GM19395 (cell line): Measurements from ENCODE around the gene HS6ST3.

Experiments
- ATAC-seq: cut with Tn5 transposase; IDR thresholded peaks from one replicate; pipeline ENCODE4 v1.9.1; 2021; ENCODE audit warnings: mild to moderate bottlenecking, moderate library complexity; ENCODE audit not compliant: unreplicated experiment

The HS6ST3 gene

DNA sequence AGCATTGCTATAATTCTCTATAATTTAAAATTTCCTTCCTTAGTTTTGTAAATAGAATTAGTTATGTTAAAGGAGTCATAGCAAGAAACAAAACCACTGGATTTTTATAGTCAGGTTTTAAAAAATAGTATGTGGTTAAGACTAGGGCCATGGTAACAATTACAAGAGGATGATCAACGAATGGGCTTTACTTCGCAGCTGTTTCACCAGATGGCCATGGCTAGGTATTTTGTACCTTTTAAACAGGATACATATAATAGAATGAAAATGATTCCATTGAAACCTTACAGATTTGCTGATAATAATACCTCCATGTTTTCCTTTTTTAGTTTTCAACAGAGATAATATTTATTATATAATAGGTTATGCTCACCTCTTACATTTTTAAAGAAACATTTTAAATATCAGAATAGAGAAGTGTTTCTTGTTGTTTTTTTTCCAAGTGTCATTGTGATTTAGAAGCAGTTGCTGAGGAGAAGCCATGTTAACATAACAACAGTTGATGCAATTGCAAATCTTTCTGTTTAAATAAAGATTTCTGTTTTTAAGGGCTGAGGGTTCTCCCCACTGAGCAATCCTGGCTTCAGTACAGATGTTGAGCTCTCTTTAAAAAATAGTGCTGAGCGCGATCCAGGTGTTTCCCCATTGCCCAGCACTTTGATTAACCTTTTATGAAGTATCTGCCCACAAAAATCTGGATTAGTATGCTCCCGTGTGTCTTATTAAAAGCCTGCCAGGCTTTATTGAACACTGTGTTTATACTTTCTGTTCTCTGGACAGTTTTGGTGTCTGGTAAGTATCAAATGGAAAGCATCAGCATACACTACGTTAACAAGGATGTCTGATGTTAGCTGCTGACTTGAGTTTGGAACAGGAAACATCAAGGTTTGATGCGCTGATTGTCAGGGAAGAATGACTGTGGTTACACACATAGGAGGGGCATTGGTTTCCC lies 205.3 kb downstream of the HS6ST3 start:
- no peak for ATAC-seq

DNA sequence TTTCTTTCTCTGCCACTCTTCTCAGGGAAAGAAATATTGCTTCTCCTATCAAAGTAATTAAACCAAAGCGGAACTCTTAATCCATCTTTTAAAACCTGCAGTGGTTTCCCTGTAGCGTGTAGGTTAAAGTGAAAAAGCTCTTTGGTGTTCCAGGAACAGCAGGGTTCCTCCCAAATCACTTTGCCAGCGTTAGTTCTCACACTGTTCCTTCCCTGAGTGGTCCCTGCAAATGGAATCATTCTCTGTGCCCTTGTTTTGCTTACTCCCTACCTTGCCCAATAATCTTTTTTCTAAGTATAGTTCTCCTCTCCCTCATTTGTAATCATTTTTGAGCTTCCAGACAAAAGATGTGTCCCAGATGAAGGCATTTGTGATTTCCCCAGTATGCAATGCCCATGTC lies 207.5 kb downstream of the HS6ST3 start:
- ATAC-seq, result no peak

DNA sequence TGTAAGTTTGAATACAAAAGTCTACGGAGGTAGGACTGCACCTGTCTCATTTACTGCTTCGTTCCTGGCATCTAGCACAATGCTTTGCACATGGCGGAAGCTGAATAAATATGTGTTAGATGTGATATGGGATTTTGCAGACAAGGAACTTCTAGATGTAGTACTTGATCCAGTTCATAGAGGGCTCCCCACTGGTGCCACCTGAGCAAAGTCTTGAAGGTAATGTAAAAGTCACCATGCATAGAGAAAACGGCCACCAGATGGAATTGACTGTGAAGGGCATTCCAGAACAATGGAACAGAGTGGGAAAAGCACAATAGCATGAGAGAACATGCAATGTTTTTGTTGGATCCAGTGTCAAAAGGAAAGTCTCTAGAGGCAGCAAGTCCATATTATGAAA lies 209.3 kb downstream of the HS6ST3 start:
- no peak for ATAC-seq

GRCh38 chr13:96308568-96308967 lies 218.7 kb downstream of the HS6ST3 start:
- ATAC-seq, result no peak

- no peak for ATAC-seq
Observed at GRCh38 chr13:96314974-96315373, 225.1 kb downstream of the HS6ST3 start.

DNA sequence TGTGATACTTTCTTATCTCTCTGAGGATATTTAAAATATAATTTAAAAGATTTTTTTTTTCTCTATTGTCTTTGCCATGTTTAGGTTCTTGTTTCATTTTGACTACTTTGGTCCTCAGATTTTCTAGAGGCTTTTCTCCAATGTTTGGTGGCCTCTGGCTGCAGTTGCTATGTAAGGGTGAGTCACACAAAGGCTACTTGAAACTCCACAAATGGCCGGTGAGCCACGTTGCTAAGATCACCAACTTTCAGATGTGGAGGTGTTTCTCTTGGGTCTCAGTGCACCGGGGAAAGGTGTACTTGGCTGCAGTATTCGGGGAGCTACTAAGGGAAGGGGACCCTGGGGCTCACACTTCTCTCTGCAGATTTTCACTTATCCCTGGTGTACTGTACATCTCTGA lies 248.1 kb downstream of the HS6ST3 start:
- ATAC-seq, result no peak

DNA sequence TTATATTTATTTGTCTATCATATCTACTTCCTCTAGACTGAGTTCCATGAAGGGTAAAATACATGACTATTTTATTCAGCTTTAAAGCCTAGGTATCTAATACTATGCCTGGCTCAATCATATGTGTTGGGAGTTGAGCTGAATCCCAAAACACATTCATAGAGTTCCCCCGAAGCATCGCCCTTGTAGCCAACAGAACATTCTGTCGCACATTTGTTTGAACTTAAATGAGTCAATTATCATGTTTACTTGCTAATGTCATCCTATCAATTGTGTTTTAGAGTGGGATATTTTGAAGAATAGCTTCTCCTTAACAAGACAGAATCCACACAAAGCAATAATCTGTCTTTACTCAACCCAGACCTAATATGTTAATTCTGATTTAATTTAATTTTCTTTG lies 252.4 kb downstream of the HS6ST3 start:
- no peak for ATAC-seq

GRCh38 chr13:96342852-96343465 lies 253.1 kb downstream of the HS6ST3 start:
- ATAC-seq, result no peak

DNA sequence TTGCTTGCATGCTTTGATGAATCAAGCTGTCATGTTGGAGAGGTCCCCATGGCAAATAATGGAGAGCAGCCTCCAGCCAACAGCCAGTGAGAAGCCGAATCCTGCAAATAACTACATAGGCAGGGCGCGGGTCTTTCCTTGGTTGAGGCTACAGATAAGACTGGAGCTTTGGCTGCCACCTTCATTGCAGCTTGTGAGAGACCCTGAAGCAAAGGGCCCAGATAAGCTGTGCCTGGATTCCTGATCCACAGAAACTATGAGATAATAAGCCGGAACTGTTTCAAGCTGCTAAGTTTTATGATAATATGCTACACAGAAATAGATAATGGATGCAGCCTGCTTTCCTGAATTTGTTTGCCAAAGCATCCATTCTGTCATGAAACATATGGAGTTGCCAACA lies 257.0 kb downstream of the HS6ST3 start:
- no peak for ATAC-seq

DNA sequence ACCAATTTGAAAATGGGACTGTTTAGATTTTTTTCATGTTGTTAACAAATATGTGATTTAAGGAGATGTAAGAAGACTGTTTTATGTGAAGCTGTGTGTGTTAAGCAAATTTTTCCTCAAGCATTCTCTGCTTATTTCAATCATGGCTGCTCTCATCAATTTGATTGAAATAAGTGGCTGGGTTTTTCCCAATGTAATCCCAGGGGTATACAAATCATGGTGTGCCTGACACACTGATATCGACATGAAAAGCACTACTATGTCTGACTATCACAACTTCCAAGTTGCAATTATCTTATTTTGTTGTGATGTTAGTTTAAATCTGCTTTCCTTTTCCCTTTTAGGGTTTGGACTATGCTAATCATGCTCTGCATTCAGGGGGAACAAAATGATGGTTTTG lies 283.7 kb downstream of the HS6ST3 start:
- ATAC-seq, result no peak

- ATAC-seq, result no peak
Observed at GRCh38 chr13:96377835-96378234, 287.9 kb downstream of the HS6ST3 start.

GRCh38 chr13:96379967-96380366 lies 290.1 kb downstream of the HS6ST3 start:
- no peak for ATAC-seq

DNA sequence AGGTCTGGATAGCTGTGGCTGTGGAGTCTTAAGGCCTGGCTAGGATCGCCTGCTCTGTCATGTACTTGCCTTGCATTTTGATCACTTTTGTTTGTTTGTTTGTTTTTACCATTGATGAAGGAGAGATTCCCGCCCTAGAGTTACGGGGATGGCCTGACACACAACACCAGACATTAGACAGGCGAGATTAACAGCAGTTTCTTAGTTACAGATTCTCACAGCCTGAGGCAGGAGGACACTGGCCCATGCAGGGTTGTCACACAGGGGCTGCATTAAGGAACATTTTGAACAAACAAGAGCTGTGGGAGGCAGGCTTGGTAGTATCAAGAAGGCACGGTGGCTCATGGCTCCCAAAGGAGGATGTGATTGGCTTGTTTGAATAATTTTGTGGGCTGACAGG lies 291.8 kb downstream of the HS6ST3 start:
- no peak for ATAC-seq

GRCh38 chr13:96388598-96388997 lies 298.7 kb downstream of the HS6ST3 start:
- no peak for ATAC-seq

GRCh38 chr13:96391606-96392005 lies 301.7 kb downstream of the HS6ST3 start:
- no peak for ATAC-seq

GRCh38 chr13:96397807-96398206 lies 307.9 kb downstream of the HS6ST3 start:
- no peak for ATAC-seq

- ATAC-seq, result no peak
Observed at GRCh38 chr13:96398486-96398885, 308.6 kb downstream of the HS6ST3 start.

DNA sequence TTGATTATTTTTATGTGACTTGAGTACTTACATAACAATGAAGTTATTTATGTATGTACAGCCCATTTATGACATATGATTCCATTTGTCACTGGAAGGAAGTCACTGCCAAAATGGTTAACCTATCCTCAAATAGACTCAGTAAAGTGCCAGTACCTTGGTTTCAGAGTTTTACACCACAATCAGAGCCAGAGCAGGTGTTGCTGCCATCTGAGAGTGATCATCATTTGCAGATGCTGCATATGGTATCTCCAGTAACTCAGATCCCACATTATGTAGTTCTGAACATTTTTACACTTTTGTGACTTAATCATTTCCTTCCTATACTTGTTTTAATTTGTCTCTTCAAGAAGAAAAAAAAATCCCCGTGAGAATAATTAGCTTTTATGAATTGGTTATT lies 313.3 kb downstream of the HS6ST3 start:
- ATAC-seq, result no peak

DNA sequence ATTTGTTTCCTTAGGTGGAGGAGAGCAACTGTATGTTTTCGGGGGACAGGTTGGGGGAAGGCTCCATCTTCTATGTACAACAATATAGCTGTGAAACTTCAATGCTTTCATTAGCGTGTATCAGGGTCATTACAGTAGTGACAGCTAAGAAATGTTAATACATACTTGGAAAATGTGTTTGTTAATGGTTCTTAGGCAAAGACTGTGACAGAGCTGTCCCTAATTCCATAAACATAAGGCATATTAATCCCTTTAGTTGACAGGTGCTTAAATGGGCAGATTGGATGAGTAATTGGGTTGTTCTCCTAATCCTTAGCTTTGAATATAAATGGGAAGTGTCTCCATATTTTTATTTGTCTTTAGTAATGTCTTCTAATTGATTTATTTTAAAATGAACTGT lies 313.7 kb downstream of the HS6ST3 start:
- no peak for ATAC-seq

GRCh38 chr13:96415831-96416385 lies 326.0 kb downstream of the HS6ST3 start:
- no peak for ATAC-seq

GRCh38 chr13:96417939-96418685 lies 328.2 kb downstream of the HS6ST3 start:
- no peak for ATAC-seq
